ENCODE measurements around the gene CIRBP. TPM values are rescaled to one million over a fixed set of nuclear protein-coding genes. Genes with fewer than 3 reads are reported as not detected.

The CIRBP gene
- total and polyA plus RNA-seq, 2 of the 13 experiments (the other 11 are each of a cell fraction or from before 2014, with no cell fraction given) = 133 to 140 TPM

DNA sequence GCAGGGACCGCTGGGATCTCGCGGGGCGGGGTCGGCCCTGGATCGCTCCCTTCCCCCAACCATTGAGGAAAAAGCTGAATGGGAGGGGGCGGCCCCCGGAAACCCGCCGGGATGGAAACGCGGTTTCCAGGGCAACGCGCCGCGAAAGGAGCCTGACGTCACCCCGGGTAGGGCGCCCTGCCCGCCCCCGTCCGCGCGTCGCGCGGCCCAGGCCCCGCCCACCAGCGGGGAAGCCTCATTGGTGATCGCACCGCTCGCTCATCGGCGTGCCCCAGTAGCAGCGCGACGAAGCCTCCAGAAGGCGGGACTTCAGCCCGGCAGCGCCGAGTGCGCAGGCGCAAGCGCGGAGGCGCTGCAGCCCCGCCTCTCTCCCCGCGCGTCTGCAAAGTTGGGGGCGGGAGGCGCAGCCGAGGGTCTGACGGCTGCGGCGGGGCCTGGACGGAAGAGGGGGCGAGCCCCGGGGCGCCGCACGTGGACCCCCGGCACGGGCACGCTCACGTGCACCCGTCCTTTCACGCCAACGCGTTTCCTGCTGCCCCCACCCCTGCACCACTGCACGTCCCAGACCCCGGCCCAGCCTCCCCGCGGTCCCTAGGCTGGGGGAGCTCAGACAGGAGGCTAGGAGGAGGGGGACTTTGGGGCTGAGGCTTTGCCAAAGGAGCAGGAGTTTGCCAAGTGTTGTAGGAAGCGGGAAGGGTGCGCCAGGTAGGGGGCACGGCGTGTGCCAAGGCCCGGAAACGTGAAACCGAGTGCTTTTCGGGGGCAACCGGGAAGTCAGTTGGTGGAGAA, 8.2 kb upstream of the CIRBP start (continued):
- TF ChIP-seq, protein P1, sequence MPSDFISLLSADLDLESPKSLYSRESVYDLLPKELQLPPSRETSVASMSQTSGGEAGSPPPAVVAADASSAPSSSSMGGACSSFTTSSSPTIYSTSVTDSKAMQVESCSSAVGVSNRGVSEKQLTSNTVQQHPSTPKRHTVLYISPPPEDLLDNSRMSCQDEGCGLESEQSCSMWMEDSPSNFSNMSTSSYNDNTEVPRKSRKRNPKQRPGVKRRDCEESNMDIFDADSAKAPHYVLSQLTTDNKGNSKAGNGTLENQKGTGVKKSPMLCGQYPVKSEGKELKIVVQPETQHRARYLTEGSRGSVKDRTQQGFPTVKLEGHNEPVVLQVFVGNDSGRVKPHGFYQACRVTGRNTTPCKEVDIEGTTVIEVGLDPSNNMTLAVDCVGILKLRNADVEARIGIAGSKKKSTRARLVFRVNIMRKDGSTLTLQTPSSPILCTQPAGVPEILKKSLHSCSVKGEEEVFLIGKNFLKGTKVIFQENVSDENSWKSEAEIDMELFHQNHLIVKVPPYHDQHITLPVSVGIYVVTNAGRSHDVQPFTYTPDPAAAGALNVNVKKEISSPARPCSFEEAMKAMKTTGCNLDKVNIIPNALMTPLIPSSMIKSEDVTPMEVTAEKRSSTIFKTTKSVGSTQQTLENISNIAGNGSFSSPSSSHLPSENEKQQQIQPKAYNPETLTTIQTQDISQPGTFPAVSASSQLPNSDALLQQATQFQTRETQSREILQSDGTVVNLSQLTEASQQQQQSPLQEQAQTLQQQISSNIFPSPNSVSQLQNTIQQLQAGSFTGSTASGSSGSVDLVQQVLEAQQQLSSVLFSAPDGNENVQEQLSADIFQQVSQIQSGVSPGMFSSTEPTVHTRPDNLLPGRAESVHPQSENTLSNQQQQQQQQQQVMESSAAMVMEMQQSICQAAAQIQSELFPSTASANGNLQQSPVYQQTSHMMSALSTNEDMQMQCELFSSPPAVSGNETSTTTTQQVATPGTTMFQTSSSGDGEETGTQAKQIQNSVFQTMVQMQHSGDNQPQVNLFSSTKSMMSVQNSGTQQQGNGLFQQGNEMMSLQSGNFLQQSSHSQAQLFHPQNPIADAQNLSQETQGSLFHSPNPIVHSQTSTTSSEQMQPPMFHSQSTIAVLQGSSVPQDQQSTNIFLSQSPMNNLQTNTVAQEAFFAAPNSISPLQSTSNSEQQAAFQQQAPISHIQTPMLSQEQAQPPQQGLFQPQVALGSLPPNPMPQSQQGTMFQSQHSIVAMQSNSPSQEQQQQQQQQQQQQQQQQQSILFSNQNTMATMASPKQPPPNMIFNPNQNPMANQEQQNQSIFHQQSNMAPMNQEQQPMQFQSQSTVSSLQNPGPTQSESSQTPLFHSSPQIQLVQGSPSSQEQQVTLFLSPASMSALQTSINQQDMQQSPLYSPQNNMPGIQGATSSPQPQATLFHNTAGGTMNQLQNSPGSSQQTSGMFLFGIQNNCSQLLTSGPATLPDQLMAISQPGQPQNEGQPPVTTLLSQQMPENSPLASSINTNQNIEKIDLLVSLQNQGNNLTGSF (CRISPR knock-in tag; IDR thresholded peaks at IDR 0.05) = no peak
- TF ChIP-seq ZBTB7A (CRISPR knock-in tag; IDR thresholded peaks at IDR 0.05) (no peak; the same call in 1 of the 2 replicates), TOPORS (CRISPR knock-in tag; IDR thresholded peaks at IDR 0.05) (no peak), ZNF841 (CRISPR knock-in tag; IDR thresholded peaks at IDR 0.05; ENCODE audit: borderline replicate concordance) (no peak), ARNT2 (CRISPR knock-in tag; IDR thresholded peaks at IDR 0.05; ENCODE audit: low read depth) (no peak), ZSCAN12 (CRISPR knock-in tag; IDR thresholded peaks at IDR 0.05) (no peak), POLR2AphosphoS2 (IDR thresholded peaks at IDR 0.05; ENCODE audit: low read depth, low read length) (no peak), STAT5B (CRISPR knock-in tag; IDR thresholded peaks at IDR 0.05) (0 out of 2 replicates have a peak, but pooled peaks have one; percentile 12), NCOA5 (CRISPR knock-in tag; IDR thresholded peaks at IDR 0.05) (no peak), ZNF7 (CRISPR knock-in tag; IDR thresholded peaks at IDR 0.05) (no peak), ZFP90 (CRISPR knock-in tag; IDR thresholded peaks at IDR 0.05; ENCODE audit: borderline replicate concordance) (no peak), DMAP1 (CRISPR knock-in tag; IDR thresholded peaks at IDR 0.05) (peak; percentile 40; the same call in 1 of the 2 replicates), ZNF30 (CRISPR knock-in tag; IDR thresholded peaks at IDR 0.05) (no peak), GATAD1 (CRISPR knock-in tag; IDR thresholded peaks at IDR 0.05) (peak; percentile 37; the same call in 1 of the 2 replicates), ZNF780A (CRISPR knock-in tag; IDR thresholded peaks at IDR 0.05) (no peak), MED1 (CRISPR knock-in tag; IDR thresholded peaks at IDR 0.05) (0 out of 2 replicates have a peak, but pooled peaks have one; percentile 11), ZNF629 (CRISPR knock-in tag; conservative IDR thresholded peaks at IDR 0.05) (no peak)
- TF ChIP-seq, protein P2, sequence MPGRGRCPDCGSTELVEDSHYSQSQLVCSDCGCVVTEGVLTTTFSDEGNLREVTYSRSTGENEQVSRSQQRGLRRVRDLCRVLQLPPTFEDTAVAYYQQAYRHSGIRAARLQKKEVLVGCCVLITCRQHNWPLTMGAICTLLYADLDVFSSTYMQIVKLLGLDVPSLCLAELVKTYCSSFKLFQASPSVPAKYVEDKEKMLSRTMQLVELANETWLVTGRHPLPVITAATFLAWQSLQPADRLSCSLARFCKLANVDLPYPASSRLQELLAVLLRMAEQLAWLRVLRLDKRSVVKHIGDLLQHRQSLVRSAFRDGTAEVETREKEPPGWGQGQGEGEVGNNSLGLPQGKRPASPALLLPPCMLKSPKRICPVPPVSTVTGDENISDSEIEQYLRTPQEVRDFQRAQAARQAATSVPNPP (CRISPR knock-in tag; IDR thresholded peaks at IDR 0.05) = no peak
- TF ChIP-seq, protein P3, sequence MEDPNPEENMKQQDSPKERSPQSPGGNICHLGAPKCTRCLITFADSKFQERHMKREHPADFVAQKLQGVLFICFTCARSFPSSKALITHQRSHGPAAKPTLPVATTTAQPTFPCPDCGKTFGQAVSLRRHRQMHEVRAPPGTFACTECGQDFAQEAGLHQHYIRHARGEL (CRISPR knock-in tag; IDR thresholded peaks at IDR 0.05) = no peak
- TF ChIP-seq, protein P4, sequence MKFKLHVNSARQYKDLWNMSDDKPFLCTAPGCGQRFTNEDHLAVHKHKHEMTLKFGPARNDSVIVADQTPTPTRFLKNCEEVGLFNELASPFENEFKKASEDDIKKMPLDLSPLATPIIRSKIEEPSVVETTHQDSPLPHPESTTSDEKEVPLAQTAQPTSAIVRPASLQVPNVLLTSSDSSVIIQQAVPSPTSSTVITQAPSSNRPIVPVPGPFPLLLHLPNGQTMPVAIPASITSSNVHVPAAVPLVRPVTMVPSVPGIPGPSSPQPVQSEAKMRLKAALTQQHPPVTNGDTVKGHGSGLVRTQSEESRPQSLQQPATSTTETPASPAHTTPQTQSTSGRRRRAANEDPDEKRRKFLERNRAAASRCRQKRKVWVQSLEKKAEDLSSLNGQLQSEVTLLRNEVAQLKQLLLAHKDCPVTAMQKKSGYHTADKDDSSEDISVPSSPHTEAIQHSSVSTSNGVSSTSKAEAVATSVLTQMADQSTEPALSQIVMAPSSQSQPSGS (CRISPR knock-in tag; IDR thresholded peaks at IDR 0.05) = peak; percentile 97
- TF ChIP-seq, protein P5, sequence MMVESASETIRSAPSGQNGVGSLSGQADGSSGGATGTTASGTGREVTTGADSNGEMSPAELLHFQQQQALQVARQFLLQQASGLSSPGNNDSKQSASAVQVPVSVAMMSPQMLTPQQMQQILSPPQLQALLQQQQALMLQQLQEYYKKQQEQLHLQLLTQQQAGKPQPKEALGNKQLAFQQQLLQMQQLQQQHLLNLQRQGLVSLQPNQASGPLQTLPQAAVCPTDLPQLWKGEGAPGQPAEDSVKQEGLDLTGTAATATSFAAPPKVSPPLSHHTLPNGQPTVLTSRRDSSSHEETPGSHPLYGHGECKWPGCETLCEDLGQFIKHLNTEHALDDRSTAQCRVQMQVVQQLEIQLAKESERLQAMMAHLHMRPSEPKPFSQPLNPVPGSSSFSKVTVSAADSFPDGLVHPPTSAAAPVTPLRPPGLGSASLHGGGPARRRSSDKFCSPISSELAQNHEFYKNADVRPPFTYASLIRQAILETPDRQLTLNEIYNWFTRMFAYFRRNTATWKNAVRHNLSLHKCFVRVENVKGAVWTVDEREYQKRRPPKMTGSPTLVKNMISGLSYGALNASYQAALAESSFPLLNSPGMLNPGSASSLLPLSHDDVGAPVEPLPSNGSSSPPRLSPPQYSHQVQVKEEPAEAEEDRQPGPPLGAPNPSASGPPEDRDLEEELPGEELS (CRISPR knock-in tag; IDR thresholded peaks at IDR 0.05) = no peak

Measured in HepG2 (cell line).